ENCODE results near the gene TTC7B. TPM values are rescaled to one million over a fixed set of nuclear protein-coding genes. Genes with fewer than 3 reads are reported as not detected.

The TTC7B gene
- total RNA-seq, 1 experiment from 2014 or later = 9.6 TPM

DNA sequence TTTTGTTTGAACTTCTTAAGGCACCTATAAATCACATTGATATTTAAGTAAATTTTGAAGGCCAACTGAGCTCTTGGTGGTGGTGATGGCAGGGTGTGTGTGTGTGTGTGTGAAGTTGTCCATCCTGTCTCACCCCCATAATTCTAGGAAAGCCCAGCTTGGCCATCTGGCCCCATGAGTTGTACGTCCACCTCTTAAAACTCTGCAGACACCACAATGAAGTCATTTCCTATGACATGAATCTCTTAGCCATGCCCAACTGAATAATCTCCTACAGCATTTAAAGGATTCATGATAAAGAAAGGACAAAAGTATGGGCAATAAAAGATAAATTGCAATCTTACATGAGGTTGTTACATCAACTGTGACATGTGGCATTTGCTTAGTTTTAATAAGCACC, 123.4 kb downstream of the TTC7B start:
- CTCF ChIA-PET = no interaction called here
- intact Hi-C loops (cut with micrococcal nuclease; ENCODE audit: unreplicated experiment) = no loop called here
- BruUV-seq (replicated peaks) = no TSS peak
- DNase-seq = no peak
- TF ChIP-seq, protein P1, sequence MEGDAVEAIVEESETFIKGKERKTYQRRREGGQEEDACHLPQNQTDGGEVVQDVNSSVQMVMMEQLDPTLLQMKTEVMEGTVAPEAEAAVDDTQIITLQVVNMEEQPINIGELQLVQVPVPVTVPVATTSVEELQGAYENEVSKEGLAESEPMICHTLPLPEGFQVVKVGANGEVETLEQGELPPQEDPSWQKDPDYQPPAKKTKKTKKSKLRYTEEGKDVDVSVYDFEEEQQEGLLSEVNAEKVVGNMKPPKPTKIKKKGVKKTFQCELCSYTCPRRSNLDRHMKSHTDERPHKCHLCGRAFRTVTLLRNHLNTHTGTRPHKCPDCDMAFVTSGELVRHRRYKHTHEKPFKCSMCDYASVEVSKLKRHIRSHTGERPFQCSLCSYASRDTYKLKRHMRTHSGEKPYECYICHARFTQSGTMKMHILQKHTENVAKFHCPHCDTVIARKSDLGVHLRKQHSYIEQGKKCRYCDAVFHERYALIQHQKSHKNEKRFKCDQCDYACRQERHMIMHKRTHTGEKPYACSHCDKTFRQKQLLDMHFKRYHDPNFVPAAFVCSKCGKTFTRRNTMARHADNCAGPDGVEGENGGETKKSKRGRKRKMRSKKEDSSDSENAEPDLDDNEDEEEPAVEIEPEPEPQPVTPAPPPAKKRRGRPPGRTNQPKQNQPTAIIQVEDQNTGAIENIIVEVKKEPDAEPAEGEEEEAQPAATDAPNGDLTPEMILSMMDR (IDR thresholded peaks at IDR 0.05; ENCODE audit: unreplicated experiment) = no peak
- Mint-ChIP-seq H3K4me1 (ENCODE audit: low read depth, unreplicated experiment) (no peaks in the 10 kb centered on the region), H3K36me3 (ENCODE audit: insufficient read depth, unreplicated experiment) (no peaks in the 10 kb centered on the region), H3K9me3 (ENCODE audit: low read depth, unreplicated experiment) (no peaks in the 10 kb centered on the region), H3K4me3 (ENCODE audit: low read depth, unreplicated experiment) (no peak overlapping the region), H3K27ac (ENCODE audit: unreplicated experiment) (no peak overlapping the region), H3K27me3 (ENCODE audit: unreplicated experiment) (no peaks in the 10 kb centered on the region)

DNA sequence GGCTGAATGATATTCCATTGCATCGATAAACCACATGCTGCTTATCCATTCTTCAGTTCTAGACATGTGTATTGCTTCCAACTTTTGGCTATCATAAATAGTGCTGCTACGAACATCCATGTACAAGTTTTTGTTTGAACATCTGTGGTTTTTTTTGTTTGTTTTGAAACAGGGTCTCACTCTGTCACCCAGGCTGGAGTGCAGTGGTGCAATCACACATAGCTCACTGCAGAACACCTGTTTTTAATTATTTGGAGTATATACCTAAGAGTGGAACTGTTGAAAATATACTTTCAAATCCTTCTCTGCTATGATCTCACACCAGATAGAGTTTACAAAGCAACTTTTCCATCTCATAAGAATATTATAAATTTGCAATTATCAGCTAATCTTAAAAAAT, 124.2 kb downstream of the TTC7B start:
- no TSS peak for BruUV-seq (replicated peaks)
- Mint-ChIP-seq H3K4me1 (ENCODE audit: low read depth, unreplicated experiment) (no peaks in the 10 kb centered on the region), H3K27me3 (ENCODE audit: unreplicated experiment) (no peaks in the 10 kb centered on the region), H3K4me3 (ENCODE audit: low read depth, unreplicated experiment) (no peak overlapping the region), H3K36me3 (ENCODE audit: insufficient read depth, unreplicated experiment) (no peaks in the 10 kb centered on the region), H3K9me3 (ENCODE audit: low read depth, unreplicated experiment) (no peaks in the 10 kb centered on the region), H3K27ac (ENCODE audit: unreplicated experiment) (no peak overlapping the region)
- intact Hi-C loops (cut with micrococcal nuclease; ENCODE audit: unreplicated experiment) = no loop called here
- CTCF ChIA-PET = no interaction called here
- TF ChIP-seq, protein P1 (IDR thresholded peaks at IDR 0.05; ENCODE audit: unreplicated experiment) = no peak
- no peak for DNase-seq

DNA sequence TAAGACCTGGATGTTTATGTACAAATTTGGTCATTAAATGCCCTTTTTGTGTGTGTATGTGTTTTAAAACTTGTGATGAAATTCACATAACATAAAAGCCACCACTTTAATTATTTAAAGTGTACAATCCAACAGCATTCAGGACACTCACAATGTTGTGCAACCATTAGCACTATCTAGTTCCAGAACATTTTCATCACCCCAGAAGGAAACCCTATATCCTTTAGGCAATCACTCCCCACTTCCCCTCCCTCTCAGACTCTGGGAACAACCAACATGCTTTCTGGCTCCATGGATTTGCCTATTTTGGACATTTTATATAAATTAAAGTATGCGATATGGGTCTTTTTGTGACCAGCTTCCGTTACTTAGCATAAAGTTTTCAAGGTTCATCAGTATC, 124.6 kb downstream of the TTC7B start:
- intact Hi-C loops (cut with micrococcal nuclease; ENCODE audit: unreplicated experiment) = no loop called here
- H3K36me3 Mint-ChIP-seq (ENCODE audit: insufficient read depth, unreplicated experiment) = no peaks in the 10 kb centered on the region
- no TSS peak for BruUV-seq (replicated peaks)
- H3K4me3 Mint-ChIP-seq (ENCODE audit: low read depth, unreplicated experiment) = no peak overlapping the region
- CTCF ChIA-PET = no interaction called here
- no peaks in the 10 kb centered on the region for H3K4me1 Mint-ChIP-seq (ENCODE audit: low read depth, unreplicated experiment)
- no peaks in the 10 kb centered on the region for H3K27me3 Mint-ChIP-seq (ENCODE audit: unreplicated experiment)
- TF ChIP-seq, protein P1 (IDR thresholded peaks at IDR 0.05; ENCODE audit: unreplicated experiment) = no peak
- no peak overlapping the region for H3K27ac Mint-ChIP-seq (ENCODE audit: unreplicated experiment)
- no peaks in the 10 kb centered on the region for H3K9me3 Mint-ChIP-seq (ENCODE audit: low read depth, unreplicated experiment)
- DNase-seq = no peak

GRCh38 chr14:90687680-90688079, 128.6 kb downstream of the TTC7B start:
- H3K4me1 Mint-ChIP-seq (ENCODE audit: low read depth, unreplicated experiment) = no peaks in the 10 kb centered on the region
- intact Hi-C loops (cut with micrococcal nuclease; ENCODE audit: unreplicated experiment) = loop anchor here (10.0 kb wide), 1 partner anchor 83 kb away; no protein-coding TSS in a partner anchor
- no peaks in the 10 kb centered on the region for H3K9me3 Mint-ChIP-seq (ENCODE audit: low read depth, unreplicated experiment)
- BruUV-seq (replicated peaks) = no TSS peak
- no peaks in the 10 kb centered on the region for H3K36me3 Mint-ChIP-seq (ENCODE audit: insufficient read depth, unreplicated experiment)
- CTCF ChIA-PET = no interaction called here
- H3K4me3 Mint-ChIP-seq (ENCODE audit: low read depth, unreplicated experiment) = no peak overlapping the region
- no peak overlapping the region for H3K27ac Mint-ChIP-seq (ENCODE audit: unreplicated experiment)
- DNase-seq = no peak
- H3K27me3 Mint-ChIP-seq (ENCODE audit: unreplicated experiment) = no peaks in the 10 kb centered on the region
- TF ChIP-seq, protein P1 (IDR thresholded peaks at IDR 0.05; ENCODE audit: unreplicated experiment) = no peak

Measured in Calu3 (cell line).